ENCODE measurements around the gene DRD3. TPM values are rescaled to one million over a fixed set of nuclear protein-coding genes. Genes with fewer than 3 reads are reported as not detected.
A peak's percentile ranks its signal among the peaks of the same experiment; 100 is the strongest.

The DRD3 gene
- total and polyA plus RNA-seq, 2 experiments from 2014 or later = 0.21 to 0.65 TPM

DNA sequence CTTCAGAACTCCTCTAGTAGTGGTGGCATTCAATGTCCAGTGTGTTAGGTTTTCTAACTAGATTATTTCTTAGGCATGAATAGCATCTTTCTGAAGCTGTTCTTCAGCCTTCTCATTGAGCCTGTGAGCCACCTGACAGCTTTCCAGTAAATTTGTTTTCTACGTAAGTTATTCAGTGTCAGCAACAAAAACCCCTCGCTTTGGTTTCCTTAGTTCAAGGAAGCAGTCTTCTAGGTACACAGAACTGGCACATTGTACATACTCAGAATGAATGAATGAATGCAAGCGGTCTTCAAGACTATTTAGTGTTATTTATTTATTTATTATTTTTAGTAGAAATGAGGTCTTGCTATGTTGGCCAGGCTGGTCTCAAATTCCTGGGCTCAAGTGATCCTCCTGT lies 44.9 kb downstream of the DRD3 start:
- no peaks in the 10 kb centered on the region for H3K4me1 ChIP-seq (ENCODE audit: insufficient read depth)
- no peaks in the 10 kb centered on the region for H4K20me1 ChIP-seq (replicated peaks; ENCODE audit: insufficient read depth)
- H3K79me2 ChIP-seq (replicated peaks; ENCODE audit: insufficient read depth) = no peaks in the 10 kb centered on the region
- no peaks in the 10 kb centered on the region for H3K36me3 ChIP-seq (ENCODE audit: insufficient read depth)
- Mint-ChIP-seq H3K27ac (no peak overlapping the region), H3K4me3 (no peak overlapping the region), H3K4me1 (no peaks in the 10 kb centered on the region), H3K36me3 (ENCODE audit: low read depth) (no peaks in the 10 kb centered on the region), H3K9me3 (no peaks in the 10 kb centered on the region), H3K27me3 (ENCODE audit: insufficient read depth, low read depth, poor library complexity) (peaks cover 3% of the 10 kb centered on the region)
- H3K4me3 ChIP-seq = no peak overlapping the region
- DNase-seq (ENCODE audit: low spot score) = no peak
- H3K27me3 ChIP-seq (ENCODE audit: insufficient read depth) = no peaks in the 10 kb centered on the region
- no peaks in the 10 kb centered on the region for H3F3A ChIP-seq (replicated peaks; ENCODE audit: low read depth)
- ATAC-seq = no peak
- peak overlapping the region; percentile 52; the same call in 1 of the 2 replicates for H2AFZ ChIP-seq
- TF ChIP-seq POLR2AphosphoS5 (IDR thresholded peaks at IDR 0.05; ENCODE audit: low read depth) (no peak), ZNF331 (CRISPR knock-in tag; IDR thresholded peaks at IDR 0.05; ENCODE audit: low read depth) (no peak), EZH2phosphoT487 (IDR thresholded peaks at IDR 0.05; ENCODE audit: unreplicated experiment) (no peak), JUNB (IDR thresholded peaks at IDR 0.05; ENCODE audit: unreplicated experiment) (no peak), CREB1 (CRISPR knock-in tag; IDR thresholded peaks at IDR 0.05; ENCODE audit: low read depth) (no peak), ZNF114 (CRISPR knock-in tag; IDR thresholded peaks at IDR 0.05) (no peak), NANOG (IDR thresholded peaks at IDR 0.05; ENCODE audit: borderline replicate concordance) (no peak), EZH2 (IDR thresholded peaks at IDR 0.05; ENCODE audit: low read depth, unreplicated experiment) (no peak)
- TF ChIP-seq, protein P1, sequence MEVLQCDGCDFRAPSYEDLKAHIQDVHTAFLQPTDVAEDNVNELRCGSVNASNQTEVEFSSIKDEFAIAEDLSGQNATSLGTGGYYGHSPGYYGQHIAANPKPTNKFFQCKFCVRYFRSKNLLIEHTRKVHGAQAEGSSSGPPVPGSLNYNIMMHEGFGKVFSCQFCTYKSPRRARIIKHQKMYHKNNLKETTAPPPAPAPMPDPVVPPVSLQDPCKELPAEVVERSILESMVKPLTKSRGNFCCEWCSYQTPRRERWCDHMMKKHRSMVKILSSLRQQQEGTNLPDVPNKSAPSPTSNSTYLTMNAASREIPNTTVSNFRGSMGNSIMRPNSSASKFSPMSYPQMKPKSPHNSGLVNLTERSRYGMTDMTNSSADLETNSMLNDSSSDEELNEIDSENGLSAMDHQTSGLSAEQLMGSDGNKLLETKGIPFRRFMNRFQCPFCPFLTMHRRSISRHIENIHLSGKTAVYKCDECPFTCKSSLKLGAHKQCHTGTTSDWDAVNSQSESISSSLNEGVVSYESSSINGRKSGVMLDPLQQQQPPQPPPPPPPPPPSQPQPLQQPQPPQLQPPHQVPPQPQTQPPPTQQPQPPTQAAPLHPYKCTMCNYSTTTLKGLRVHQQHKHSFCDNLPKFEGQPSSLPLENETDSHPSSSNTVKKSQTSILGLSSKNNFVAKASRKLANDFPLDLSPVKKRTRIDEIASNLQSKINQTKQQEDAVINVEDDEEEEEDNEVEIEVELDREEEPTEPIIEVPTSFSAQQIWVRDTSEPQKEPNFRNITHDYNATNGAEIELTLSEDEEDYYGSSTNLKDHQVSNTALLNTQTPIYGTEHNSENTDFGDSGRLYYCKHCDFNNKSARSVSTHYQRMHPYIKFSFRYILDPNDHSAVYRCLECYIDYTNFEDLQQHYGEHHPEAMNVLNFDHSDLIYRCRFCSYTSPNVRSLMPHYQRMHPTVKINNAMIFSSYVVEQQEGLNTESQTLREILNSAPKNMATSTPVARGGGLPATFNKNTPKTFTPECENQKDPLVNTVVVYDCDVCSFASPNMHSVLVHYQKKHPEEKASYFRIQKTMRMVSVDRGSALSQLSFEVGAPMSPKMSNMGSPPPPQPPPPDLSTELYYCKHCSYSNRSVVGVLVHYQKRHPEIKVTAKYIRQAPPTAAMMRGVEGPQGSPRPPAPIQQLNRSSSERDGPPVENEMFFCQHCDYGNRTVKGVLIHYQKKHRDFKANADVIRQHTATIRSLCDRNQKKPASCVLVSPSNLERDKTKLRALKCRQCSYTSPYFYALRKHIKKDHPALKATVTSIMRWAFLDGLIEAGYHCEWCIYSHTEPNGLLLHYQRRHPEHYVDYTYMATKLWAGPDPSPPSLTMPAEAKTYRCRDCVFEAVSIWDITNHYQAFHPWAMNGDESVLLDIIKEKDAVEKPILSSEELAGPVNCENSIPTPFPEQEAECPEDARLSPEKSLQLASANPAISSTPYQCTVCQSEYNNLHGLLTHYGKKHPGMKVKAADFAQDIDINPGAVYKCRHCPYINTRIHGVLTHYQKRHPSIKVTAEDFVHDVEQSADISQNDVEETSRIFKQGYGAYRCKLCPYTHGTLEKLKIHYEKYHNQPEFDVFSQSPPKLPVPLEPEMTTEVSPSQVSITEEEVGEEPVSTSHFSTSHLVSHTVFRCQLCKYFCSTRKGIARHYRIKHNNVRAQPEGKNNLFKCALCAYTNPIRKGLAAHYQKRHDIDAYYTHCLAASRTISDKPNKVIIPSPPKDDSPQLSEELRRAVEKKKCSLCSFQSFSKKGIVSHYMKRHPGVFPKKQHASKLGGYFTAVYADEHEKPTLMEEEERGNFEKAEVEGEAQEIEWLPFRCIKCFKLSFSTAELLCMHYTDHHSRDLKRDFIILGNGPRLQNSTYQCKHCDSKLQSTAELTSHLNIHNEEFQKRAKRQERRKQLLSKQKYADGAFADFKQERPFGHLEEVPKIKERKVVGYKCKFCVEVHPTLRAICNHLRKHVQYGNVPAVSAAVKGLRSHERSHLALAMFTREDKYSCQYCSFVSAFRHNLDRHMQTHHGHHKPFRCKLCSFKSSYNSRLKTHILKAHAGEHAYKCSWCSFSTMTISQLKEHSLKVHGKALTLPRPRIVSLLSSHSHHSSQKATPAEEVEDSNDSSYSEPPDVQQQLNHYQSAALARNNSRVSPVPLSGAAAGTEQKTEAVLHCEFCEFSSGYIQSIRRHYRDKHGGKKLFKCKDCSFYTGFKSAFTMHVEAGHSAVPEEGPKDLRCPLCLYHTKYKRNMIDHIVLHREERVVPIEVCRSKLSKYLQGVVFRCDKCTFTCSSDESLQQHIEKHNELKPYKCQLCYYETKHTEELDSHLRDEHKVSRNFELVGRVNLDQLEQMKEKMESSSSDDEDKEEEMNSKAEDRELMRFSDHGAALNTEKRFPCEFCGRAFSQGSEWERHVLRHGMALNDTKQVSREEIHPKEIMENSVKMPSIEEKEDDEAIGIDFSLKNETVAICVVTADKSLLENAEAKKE (CRISPR knock-in tag; IDR thresholded peaks at IDR 0.05) = no peak
- TF ChIP-seq, protein P2, sequence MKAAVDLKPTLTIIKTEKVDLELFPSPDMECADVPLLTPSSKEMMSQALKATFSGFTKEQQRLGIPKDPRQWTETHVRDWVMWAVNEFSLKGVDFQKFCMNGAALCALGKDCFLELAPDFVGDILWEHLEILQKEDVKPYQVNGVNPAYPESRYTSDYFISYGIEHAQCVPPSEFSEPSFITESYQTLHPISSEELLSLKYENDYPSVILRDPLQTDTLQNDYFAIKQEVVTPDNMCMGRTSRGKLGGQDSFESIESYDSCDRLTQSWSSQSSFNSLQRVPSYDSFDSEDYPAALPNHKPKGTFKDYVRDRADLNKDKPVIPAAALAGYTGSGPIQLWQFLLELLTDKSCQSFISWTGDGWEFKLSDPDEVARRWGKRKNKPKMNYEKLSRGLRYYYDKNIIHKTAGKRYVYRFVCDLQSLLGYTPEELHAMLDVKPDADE (IDR thresholded peaks at IDR 0.05) = no peak
- TF ChIP-seq, protein P3, sequence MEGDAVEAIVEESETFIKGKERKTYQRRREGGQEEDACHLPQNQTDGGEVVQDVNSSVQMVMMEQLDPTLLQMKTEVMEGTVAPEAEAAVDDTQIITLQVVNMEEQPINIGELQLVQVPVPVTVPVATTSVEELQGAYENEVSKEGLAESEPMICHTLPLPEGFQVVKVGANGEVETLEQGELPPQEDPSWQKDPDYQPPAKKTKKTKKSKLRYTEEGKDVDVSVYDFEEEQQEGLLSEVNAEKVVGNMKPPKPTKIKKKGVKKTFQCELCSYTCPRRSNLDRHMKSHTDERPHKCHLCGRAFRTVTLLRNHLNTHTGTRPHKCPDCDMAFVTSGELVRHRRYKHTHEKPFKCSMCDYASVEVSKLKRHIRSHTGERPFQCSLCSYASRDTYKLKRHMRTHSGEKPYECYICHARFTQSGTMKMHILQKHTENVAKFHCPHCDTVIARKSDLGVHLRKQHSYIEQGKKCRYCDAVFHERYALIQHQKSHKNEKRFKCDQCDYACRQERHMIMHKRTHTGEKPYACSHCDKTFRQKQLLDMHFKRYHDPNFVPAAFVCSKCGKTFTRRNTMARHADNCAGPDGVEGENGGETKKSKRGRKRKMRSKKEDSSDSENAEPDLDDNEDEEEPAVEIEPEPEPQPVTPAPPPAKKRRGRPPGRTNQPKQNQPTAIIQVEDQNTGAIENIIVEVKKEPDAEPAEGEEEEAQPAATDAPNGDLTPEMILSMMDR (conservative IDR thresholded peaks at IDR 0.05; ENCODE audit: low read depth in 2 of 2) = no peak
- TF ChIP-seq, protein P4, sequence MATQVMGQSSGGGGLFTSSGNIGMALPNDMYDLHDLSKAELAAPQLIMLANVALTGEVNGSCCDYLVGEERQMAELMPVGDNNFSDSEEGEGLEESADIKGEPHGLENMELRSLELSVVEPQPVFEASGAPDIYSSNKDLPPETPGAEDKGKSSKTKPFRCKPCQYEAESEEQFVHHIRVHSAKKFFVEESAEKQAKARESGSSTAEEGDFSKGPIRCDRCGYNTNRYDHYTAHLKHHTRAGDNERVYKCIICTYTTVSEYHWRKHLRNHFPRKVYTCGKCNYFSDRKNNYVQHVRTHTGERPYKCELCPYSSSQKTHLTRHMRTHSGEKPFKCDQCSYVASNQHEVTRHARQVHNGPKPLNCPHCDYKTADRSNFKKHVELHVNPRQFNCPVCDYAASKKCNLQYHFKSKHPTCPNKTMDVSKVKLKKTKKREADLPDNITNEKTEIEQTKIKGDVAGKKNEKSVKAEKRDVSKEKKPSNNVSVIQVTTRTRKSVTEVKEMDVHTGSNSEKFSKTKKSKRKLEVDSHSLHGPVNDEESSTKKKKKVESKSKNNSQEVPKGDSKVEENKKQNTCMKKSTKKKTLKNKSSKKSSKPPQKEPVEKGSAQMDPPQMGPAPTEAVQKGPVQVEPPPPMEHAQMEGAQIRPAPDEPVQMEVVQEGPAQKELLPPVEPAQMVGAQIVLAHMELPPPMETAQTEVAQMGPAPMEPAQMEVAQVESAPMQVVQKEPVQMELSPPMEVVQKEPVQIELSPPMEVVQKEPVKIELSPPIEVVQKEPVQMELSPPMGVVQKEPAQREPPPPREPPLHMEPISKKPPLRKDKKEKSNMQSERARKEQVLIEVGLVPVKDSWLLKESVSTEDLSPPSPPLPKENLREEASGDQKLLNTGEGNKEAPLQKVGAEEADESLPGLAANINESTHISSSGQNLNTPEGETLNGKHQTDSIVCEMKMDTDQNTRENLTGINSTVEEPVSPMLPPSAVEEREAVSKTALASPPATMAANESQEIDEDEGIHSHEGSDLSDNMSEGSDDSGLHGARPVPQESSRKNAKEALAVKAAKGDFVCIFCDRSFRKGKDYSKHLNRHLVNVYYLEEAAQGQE (IDR thresholded peaks at IDR 0.05; ENCODE audit: unreplicated experiment) = no peak
- no peak overlapping the region for H3K27ac ChIP-seq (ENCODE audit: low read depth)
- H3K4me2 ChIP-seq = no peak overlapping the region
- H3K9me2 ChIP-seq (ENCODE audit: insufficient read depth) = peaks cover 9% of the 10 kb centered on the region
